HEK293 (cell line): Measurements from ENCODE around the gene NLGN1.

ENCODE experiments used
- CTCF ChIA-PET: fragments of 350-600 bp; formaldehyde crosslinking; extraction: SDS; loops from one replicate; lab custom pipeline; 2021; ENCODE audit warnings: antibody characterized with exemption; lab: Yijun Ruan, JAX
- POLR2A ChIA-PET: fragments of 300-600 bp; formaldehyde crosslinking; extraction: SDS; loops from one replicate; lab custom pipeline; 2020; ENCODE audit warnings: antibody characterized with exemption, inconsistent platforms; lab: Yijun Ruan, JAX
- H3K27ac ChIP-seq: fragments of 200-500 bp; sonication (Bioruptor generic); 2 replicates; pipeline ENCODE4 v1.5.1; 2014; ENCODE audit warnings: low read depth, low read length, control low read depth, inconsistent platforms; ENCODE audit errors: extremely low read depth
- H3K36me3 ChIP-seq, 2 experiments: fragments of 200-500 bp in 1 of 2; sonication (Bioruptor generic) in 1 of 2; 1 replicate in 1 of 2; 2 replicates in 1 of 2; pipeline ENCODE4 v1.5.1; 2014 to 2017; ENCODE audit warnings: inconsistent platforms in 2 of 2, low read length in 2 of 2; ENCODE audit not compliant: control insufficient read depth in 2 of 2, insufficient read depth in 1 of 2
- H3K4me1 ChIP-seq: fragments of 200-500 bp; sonication (Bioruptor generic); 2 replicates; pipeline ENCODE4 v1.5.1; 2014; ENCODE audit warnings: mild to moderate bottlenecking, low read length, inconsistent platforms; ENCODE audit not compliant: control insufficient read depth, insufficient read depth
- H3K4me3 ChIP-seq: 2 replicates; pipeline ENCODE4 v1.5.1; 2011; ENCODE audit warnings: low read depth, mild to moderate bottlenecking, control low read depth, low read length, moderate library complexity
- H3K9me3 ChIP-seq: fragments of 200-500 bp; sonication (Bioruptor generic); 2 replicates; pipeline ENCODE4 v1.5.1; 2014; ENCODE audit warnings: low read depth, low read length, inconsistent platforms; ENCODE audit not compliant: control insufficient read depth, insufficient read depth
- GLIS1 ChIP-seq: fragments of 450-650 bp; formaldehyde crosslinking; IDR thresholded peaks from 2 replicates; pipeline ENCODE4 v1.5.1; 2016; ENCODE audit warnings: missing biosample characterization, missing genetic modification characterization
- HOXD13 ChIP-seq: sonication (generic); formaldehyde crosslinking; IDR thresholded peaks from 2 replicates; pipeline ENCODE4 v1.8.0; 2022; ENCODE audit warnings: missing genetic modification reagents, borderline replicate concordance
- KLF9 ChIP-seq: fragments of 450-650 bp; formaldehyde crosslinking; IDR thresholded peaks from 2 replicates; pipeline ENCODE4 v1.5.1; 2016; ENCODE audit warnings: missing biosample characterization, missing genetic modification characterization, low read depth
- MZF1 ChIP-seq: fragments of 450-650 bp; formaldehyde crosslinking; IDR thresholded peaks from 2 replicates; pipeline ENCODE4 v1.5.1; 2017; ENCODE audit warnings: missing biosample characterization, missing genetic modification characterization, borderline replicate concordance
- SCRT1 ChIP-seq: fragments of 450-650 bp; formaldehyde crosslinking; IDR thresholded peaks from 2 replicates; pipeline ENCODE4 v1.5.1; 2016; ENCODE audit warnings: missing biosample characterization, missing genetic modification characterization, borderline replicate concordance
- SP2 ChIP-seq: fragments of 450-650 bp; formaldehyde crosslinking; IDR thresholded peaks from 2 replicates; pipeline ENCODE4 v1.5.1; 2016; ENCODE audit warnings: missing biosample characterization, missing genetic modification characterization
- SP3 ChIP-seq: fragments of 450-650 bp; formaldehyde crosslinking; IDR thresholded peaks from 2 replicates; pipeline ENCODE4 v1.5.1; 2016; ENCODE audit warnings: missing biosample characterization, missing genetic modification characterization
- YY1 ChIP-seq: fragments of 450-650 bp; formaldehyde crosslinking; IDR thresholded peaks from 2 replicates; pipeline ENCODE4 v1.5.1; 2018; ENCODE audit warnings: missing biosample characterization, missing genetic modification characterization
- ZFP3 ChIP-seq: fragments of 450-650 bp; formaldehyde crosslinking; IDR thresholded peaks from 2 replicates; pipeline ENCODE4 v1.5.1; 2016; ENCODE audit warnings: low read depth, missing biosample characterization, missing genetic modification characterization
- ZFP37 ChIP-seq: fragments of 450-650 bp; formaldehyde crosslinking; IDR thresholded peaks from 2 replicates; pipeline ENCODE4 v1.5.1; 2016; ENCODE audit warnings: missing biosample characterization, missing genetic modification characterization
- ZNF133 ChIP-seq: fragments of 450-650 bp; formaldehyde crosslinking; IDR thresholded peaks from 2 replicates; pipeline ENCODE4 v1.5.1; 2016; ENCODE audit warnings: missing biosample characterization, missing genetic modification characterization
- ZNF16 ChIP-seq: fragments of 450-650 bp; formaldehyde crosslinking; IDR thresholded peaks from 2 replicates; pipeline ENCODE4 v1.5.1; 2016; ENCODE audit warnings: low read depth, missing biosample characterization, missing genetic modification characterization
- ZNF169 ChIP-seq: fragments of 450-650 bp; formaldehyde crosslinking; IDR thresholded peaks from 2 replicates; pipeline ENCODE4 v1.5.1; 2016; ENCODE audit warnings: missing biosample characterization, missing genetic modification characterization
- ZNF175 ChIP-seq: fragments of 450-650 bp; formaldehyde crosslinking; IDR thresholded peaks from 2 replicates; pipeline ENCODE4 v1.5.1; 2016; ENCODE audit warnings: missing biosample characterization, missing genetic modification characterization
- ZNF221 ChIP-seq: fragments of 450-650 bp; formaldehyde crosslinking; IDR thresholded peaks from 2 replicates; pipeline ENCODE4 v1.5.1; 2017; ENCODE audit warnings: missing biosample characterization, missing genetic modification characterization, borderline replicate concordance
- ZNF24 ChIP-seq: fragments of 450-650 bp; formaldehyde crosslinking; IDR thresholded peaks from 2 replicates; pipeline ENCODE4 v1.5.1; 2016; ENCODE audit warnings: missing biosample characterization, missing genetic modification characterization
- ZNF341 ChIP-seq: fragments of 450-650 bp; formaldehyde crosslinking; IDR thresholded peaks from 2 replicates; pipeline ENCODE4; 2016; ENCODE audit warnings: low read depth, missing biosample characterization, missing genetic modification characterization
- ZNF404 ChIP-seq: fragments of 450-650 bp; formaldehyde crosslinking; IDR thresholded peaks from 2 replicates; pipeline ENCODE4 v1.5.1; 2017; ENCODE audit warnings: missing biosample characterization, missing genetic modification characterization
- ZNF426 ChIP-seq: fragments of 450-650 bp; formaldehyde crosslinking; IDR thresholded peaks from 2 replicates; pipeline ENCODE4 v1.5.1; 2017; ENCODE audit warnings: missing biosample characterization, missing genetic modification characterization, mild to moderate bottlenecking, inconsistent platforms, moderate library complexity
- ZNF624 ChIP-seq: fragments of 450-650 bp; formaldehyde crosslinking; IDR thresholded peaks from 2 replicates; pipeline ENCODE4 v1.5.1; 2017; ENCODE audit warnings: missing biosample characterization, missing genetic modification characterization
- ZNF626 ChIP-seq: fragments of 450-650 bp; sonication (Bioruptor Pico); formaldehyde crosslinking; IDR thresholded peaks from 2 replicates; pipeline ENCODE4 v1.5.1; 2018; ENCODE audit warnings: missing biosample characterization, missing genetic modification characterization, inconsistent platforms
- ZNF629 ChIP-seq: fragments of 450-650 bp; formaldehyde crosslinking; IDR thresholded peaks from 2 replicates; pipeline ENCODE4 v1.5.1; 2017; ENCODE audit warnings: missing biosample characterization, missing genetic modification characterization
- ZNF658 ChIP-seq: fragments of 450-650 bp; formaldehyde crosslinking; IDR thresholded peaks from 2 replicates; pipeline ENCODE4; 2016; ENCODE audit warnings: missing biosample characterization, missing genetic modification characterization
- ZNF837 ChIP-seq: fragments of 450-650 bp; formaldehyde crosslinking; IDR thresholded peaks from 2 replicates; pipeline ENCODE4 v1.5.1; 2016; ENCODE audit warnings: missing biosample characterization, missing genetic modification characterization
- ZSCAN23 ChIP-seq: fragments of 450-650 bp; formaldehyde crosslinking; IDR thresholded peaks from 2 replicates; pipeline ENCODE4 v1.5.1; 2016; ENCODE audit warnings: missing biosample characterization, missing genetic modification characterization
- TF ChIP-seq, protein P1 (sequence below): fragments of 450-650 bp; formaldehyde crosslinking; IDR thresholded peaks from 2 replicates; pipeline ENCODE4 v1.5.1; 2016; ENCODE audit warnings: missing biosample characterization, missing genetic modification characterization
- TF ChIP-seq, protein P2 (sequence below): fragments of 450-650 bp; formaldehyde crosslinking; IDR thresholded peaks from 2 replicates; pipeline ENCODE4 v1.5.1; 2016; ENCODE audit warnings: missing biosample characterization, missing genetic modification characterization, low read depth
- TF ChIP-seq, protein P3 (sequence below): fragments of 450-650 bp; formaldehyde crosslinking; optimal IDR thresholded peaks from 2 replicates; pipeline ENCODE3; 2016; ENCODE audit warnings: missing biosample characterization, mild to moderate bottlenecking, missing genetic modification characterization

The NLGN1 gene

DNA sequence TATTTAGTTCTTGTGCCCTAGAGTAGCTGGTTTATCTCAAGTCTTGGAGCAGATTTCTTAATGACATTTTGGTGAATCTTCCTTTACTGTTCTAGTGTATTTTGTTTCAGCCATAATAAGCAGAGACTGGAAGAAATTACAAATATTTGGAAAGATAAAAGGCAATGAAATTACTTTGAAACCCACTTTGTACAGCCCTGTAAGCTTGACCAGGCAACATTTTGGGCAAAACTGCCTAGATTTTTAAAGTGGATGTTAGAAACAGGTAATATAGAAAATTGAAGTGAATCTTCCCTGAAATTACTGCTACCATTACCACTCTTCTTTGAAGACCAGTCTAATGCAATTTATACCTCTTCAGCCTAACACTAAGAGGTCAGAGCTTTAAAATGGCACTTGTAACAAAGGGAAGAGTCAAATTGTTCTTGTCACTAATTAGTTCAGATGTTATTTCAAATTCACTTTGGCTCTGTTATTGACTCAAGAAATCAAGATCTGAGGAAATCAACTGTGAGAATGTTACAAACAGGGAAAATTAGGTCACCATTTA lies 589.4 kb downstream of the NLGN1 start:
- POLR2A ChIA-PET: no interaction called here

DNA sequence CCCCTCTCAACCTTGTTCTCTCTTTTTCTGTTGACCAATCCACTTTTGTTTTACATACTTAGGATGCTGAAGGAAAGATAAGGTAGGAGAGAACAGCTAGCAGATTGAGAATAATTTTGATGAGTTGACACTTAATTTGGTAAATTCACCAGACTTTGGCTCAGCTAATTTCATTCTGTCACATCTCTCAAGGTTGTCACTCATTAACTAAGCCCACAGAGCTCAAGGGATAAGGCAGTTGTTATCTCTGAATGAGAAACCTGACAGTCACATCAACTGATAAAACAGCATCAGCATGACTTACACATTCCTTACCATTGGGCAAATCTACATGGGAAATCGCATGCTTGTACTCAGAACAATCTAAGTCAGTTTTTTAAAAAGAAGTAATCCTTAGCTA lies 591.4 kb downstream of the NLGN1 start:
- no peak for TF ChIP-seq ZNF221 (tag by site-specific recombination)
- TF ChIP-seq YY1: no peak
- no peak for TF ChIP-seq ZNF658
- no peak for TF ChIP-seq SCRT1 (tag by site-specific recombination)
- no peak for TF ChIP-seq ZNF629 (tag by site-specific recombination)
- TF ChIP-seq ZFP37 (tag by site-specific recombination): no peak
- TF ChIP-seq ZNF133 (tag by site-specific recombination): no peak
- no peak for TF ChIP-seq SP2
- TF ChIP-seq HOXD13 (CRISPR knock-in tag): no peak
- TF ChIP-seq ZNF341 (tag by site-specific recombination): no peak
- POLR2A ChIA-PET: no interaction called here
- CTCF ChIA-PET: interaction anchor here (0.7 kb wide), 1 partner anchor 762 kb away, joined by 3 read pairs; no protein-coding TSS in a partner anchor
- H3K27ac ChIP-seq: no peak overlapping the region
- H3K36me3 ChIP-seq: no peaks in the 10 kb centered on the region
- H3K4me1 ChIP-seq: no peaks in the 10 kb centered on the region
- no peaks in the 10 kb centered on the region for H3K9me3 ChIP-seq
- H3K4me3 ChIP-seq: no peak overlapping the region

More for the DNA sequence above, 589.4 kb downstream of the NLGN1 start:
- Histone ChIP-seq H3K36me3 (no peaks in the 10 kb centered on the region), H3K27ac (no peak overlapping the region), H3K4me3 (no peak overlapping the region), H3K4me1 (no peaks in the 10 kb centered on the region), H3K9me3 (no peaks in the 10 kb centered on the region)
- TF ChIP-seq, protein P1, sequence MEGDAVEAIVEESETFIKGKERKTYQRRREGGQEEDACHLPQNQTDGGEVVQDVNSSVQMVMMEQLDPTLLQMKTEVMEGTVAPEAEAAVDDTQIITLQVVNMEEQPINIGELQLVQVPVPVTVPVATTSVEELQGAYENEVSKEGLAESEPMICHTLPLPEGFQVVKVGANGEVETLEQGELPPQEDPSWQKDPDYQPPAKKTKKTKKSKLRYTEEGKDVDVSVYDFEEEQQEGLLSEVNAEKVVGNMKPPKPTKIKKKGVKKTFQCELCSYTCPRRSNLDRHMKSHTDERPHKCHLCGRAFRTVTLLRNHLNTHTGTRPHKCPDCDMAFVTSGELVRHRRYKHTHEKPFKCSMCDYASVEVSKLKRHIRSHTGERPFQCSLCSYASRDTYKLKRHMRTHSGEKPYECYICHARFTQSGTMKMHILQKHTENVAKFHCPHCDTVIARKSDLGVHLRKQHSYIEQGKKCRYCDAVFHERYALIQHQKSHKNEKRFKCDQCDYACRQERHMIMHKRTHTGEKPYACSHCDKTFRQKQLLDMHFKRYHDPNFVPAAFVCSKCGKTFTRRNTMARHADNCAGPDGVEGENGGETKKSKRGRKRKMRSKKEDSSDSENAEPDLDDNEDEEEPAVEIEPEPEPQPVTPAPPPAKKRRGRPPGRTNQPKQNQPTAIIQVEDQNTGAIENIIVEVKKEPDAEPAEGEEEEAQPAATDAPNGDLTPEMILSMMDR (tag by site-specific recombination): no peak
- TF ChIP-seq ZNF24 (tag by site-specific recombination) (no peak), ZNF626 (tag by site-specific recombination) (no peak), SP3 (tag by site-specific recombination) (no peak), KLF9 (tag by site-specific recombination) (no peak), GLIS1 (tag by site-specific recombination) (no peak), ZNF169 (tag by site-specific recombination) (no peak)
- CTCF ChIA-PET: no interaction called here

DNA sequence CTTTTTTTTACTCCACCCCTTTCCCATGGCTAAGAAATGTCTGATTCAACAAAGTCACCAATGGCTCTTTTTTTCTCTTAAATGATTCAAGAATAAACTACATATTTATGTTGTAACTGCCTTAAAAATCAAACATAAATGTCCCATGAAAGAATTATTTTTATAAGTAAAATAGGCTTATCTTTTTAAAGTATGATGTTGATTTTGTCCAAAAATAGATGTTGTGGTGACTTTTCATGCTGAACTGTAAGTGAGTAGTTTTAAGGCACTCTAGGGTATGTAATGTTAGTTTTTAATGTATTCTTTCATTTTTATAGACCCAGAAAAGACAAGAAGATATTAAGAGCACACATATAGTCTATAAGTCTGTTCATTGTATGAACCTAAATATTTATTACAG lies 594.9 kb downstream of the NLGN1 start:
- ChIA-PET POLR2A (no interaction called here), CTCF (interaction anchor here (1.0 kb wide), 1 partner anchor 415 kb away, joined by 4 read pairs; no protein-coding TSS in a partner anchor)
- H3K36me3 ChIP-seq: no peaks in the 10 kb centered on the region
- H3K4me1 ChIP-seq: no peaks in the 10 kb centered on the region
- H3K4me3 ChIP-seq: no peak overlapping the region
- H3K9me3 ChIP-seq: no peaks in the 10 kb centered on the region
- H3K27ac ChIP-seq: no peak overlapping the region
- no peak for TF ChIP-seq ZNF16 (tag by site-specific recombination)
- no peak for TF ChIP-seq ZNF624 (tag by site-specific recombination)
- no peak for TF ChIP-seq ZNF837
- TF ChIP-seq ZNF426 (tag by site-specific recombination): no peak
- TF ChIP-seq, protein P2, sequence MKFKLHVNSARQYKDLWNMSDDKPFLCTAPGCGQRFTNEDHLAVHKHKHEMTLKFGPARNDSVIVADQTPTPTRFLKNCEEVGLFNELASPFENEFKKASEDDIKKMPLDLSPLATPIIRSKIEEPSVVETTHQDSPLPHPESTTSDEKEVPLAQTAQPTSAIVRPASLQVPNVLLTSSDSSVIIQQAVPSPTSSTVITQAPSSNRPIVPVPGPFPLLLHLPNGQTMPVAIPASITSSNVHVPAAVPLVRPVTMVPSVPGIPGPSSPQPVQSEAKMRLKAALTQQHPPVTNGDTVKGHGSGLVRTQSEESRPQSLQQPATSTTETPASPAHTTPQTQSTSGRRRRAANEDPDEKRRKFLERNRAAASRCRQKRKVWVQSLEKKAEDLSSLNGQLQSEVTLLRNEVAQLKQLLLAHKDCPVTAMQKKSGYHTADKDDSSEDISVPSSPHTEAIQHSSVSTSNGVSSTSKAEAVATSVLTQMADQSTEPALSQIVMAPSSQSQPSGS (tag by site-specific recombination): no peak
- TF ChIP-seq ZNF404: no peak
- no peak for TF ChIP-seq ZFP3 (tag by site-specific recombination)
- TF ChIP-seq ZSCAN23 (tag by site-specific recombination): no peak
- TF ChIP-seq, protein P3, sequence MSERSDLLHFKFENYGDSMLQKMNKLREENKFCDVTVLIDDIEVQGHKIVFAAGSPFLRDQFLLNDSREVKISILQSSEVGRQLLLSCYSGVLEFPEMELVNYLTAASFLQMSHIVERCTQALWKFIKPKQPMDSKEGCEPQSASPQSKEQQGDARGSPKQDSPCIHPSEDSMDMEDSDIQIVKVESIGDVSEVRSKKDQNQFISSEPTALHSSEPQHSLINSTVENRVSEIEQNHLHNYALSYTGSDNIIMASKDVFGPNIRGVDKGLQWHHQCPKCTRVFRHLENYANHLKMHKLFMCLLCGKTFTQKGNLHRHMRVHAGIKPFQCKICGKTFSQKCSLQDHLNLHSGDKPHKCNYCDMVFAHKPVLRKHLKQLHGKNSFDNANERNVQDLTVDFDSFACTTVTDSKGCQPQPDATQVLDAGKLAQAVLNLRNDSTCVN: no peak
- TF ChIP-seq MZF1 (tag by site-specific recombination): no peak
- no peak for TF ChIP-seq ZNF175 (tag by site-specific recombination)
